NCI-H2227 treated with DMSO at 0.1 percent for 48 hours (cell line): ENCODE results near the gene NT5DC2.

Source experiments
- DNase-seq: peaks from one replicate; lab custom pipeline; 2025; lab: John Stamatoyannopoulos, UW

Gene NT5DC2

GRCh38 chr3:52524752-52525679 lies 8.6 kb downstream of the NT5DC2 start:
- DNase-seq = no peak

DNA sequence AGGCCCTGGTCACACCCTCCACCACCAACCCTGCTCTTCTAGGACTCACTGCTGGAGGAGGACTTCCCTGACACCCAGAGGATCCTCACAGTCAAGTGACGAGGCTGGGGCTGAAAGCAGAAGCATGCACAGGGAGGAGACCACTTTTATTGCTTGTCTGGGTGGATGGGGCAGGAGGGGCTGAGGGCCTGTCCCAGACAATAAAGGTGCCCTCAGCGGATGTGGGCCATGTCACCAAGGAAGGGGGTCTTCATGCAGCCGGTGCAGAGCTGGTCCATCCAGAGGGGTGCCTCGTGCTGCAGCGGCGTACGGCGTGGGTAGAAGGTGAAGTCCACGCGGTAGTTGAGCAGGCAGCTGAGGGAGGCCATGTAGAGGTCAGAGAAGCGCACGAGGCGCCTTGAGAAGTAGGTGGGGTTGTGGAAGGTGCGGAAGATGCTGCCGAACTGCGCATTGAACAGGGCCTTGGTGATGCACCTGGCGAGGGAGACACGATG lies 9.4 kb downstream of the NT5DC2 start:
- no peak for DNase-seq

- no peak for DNase-seq
These were observed 10.0 kb downstream of the NT5DC2 start for GRCh38 chr3:52523386-52524257.

GRCh38 chr3:52522651-52523251 lies 10.9 kb downstream of the NT5DC2 start:
- DNase-seq = no peak

- DNase-seq = no peak
These were observed 11.6 kb downstream of the NT5DC2 start for GRCh38 chr3:52521881-52522650.

- no peak for DNase-seq
These were observed 12.2 kb downstream of the NT5DC2 start for GRCh38 chr3:52521488-52521824.

- no peak for DNase-seq
These were observed 12.8 kb downstream of the NT5DC2 start for GRCh38 chr3:52520716-52521487.

DNA sequence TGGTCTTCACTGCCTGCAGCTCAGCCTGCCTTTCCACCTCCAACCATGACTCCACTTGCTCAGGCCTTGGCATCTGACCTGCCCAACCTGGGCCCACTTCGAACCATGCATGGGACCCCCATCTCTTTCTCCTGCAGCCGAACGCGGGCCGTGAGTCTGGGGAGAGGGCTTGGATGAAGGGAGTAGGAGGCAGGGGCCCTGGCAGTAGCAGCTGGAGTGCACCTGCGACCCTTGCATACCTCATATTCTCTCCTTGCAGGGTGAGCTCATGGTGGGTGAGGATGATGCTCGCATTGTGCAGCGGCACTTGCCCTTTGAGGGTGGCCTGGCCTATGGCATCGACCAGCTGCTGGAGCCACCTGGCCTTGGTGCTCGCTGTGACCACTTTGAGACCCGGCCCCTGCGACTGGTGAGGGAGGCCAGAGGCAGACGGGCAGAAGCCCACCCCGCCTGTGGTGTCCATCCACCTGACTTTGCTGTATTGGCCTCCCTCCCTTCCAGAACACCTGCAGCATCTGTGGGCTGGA lies 13.5 kb downstream of the NT5DC2 start:
- no peak for DNase-seq

GRCh38 chr3:52519445-52520140 lies 14.1 kb downstream of the NT5DC2 start:
- no peak for DNase-seq

- no peak for DNase-seq
These were observed 14.8 kb downstream of the NT5DC2 start for GRCh38 chr3:52518723-52519444.

DNA sequence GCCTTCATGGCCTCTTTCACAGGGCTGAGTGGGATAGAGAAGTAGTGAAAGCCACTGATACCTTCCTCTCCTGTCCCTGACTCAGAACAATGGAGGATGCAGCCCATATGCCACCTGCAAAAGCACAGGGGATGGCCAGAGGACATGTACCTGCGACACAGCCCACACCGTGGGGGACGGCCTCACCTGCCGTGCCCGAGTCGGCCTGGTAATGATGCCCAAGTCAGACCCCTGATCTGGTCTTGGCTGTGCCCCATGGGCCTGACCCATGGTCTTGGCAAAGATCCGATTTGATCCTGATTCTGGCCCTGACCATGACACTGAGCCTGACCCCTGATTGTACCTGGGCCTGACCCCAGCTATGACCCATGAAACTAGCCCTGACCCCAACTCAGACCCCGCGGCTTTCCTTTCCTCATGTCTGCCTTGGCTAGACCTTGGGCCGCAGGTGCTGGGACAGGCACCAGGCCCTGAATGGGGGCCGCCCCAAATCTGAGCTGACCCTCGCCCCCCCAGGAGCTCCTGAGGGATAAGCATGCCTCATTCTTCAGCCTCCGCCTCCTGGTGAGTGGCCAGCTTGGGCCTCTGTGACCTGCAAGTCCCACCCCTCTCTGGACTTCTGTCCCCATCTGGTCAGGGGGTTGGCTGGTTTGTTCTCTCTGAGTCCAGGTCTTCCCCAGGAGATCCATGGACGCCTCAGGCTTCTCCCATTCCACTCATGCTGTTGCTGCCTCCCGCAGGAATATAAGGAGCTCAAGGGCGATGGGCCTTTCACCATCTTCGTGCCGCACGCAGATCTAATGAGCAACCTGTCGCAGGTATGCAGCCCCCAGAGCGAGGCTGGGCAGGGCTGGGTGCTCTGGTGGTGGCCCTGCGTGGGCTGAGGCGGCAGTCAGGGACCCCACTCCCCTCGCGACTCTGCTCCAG lies 15.6 kb downstream of the NT5DC2 start:
- DNase-seq = no peak

DNA sequence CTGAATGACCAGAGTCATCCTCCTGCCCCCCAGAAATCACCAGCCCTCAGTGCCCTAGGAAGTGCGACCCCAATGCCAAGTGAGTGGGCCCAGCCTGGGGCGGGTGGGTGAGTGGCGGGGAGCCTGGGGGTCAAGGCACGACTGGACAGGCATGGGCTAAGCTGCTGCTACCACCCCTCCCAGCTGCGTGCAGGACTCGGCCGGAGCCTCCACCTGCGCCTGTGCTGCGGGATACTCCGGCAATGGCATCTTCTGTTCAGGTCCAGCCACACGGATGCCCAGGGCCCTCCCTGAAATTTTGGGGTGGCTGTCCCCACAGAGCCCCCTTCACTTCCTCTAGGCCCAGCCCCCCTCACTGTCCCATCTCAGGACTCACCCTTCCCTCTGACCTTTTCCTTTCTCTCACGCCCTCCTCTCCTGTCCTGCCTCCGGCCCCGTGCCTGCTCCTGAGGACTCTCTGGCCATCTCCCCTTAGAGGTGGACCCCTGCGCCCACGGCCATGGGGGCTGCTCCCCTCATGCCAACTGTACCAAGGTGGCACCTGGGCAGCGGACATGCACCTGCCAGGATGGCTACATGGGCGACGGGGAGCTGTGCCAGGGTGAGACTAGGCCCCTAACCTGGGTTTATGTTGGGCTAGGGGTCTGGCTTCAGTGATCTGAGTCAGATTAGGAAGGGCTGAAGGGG lies 17.0 kb downstream of the NT5DC2 start:
- DNase-seq = no peak

DNA sequence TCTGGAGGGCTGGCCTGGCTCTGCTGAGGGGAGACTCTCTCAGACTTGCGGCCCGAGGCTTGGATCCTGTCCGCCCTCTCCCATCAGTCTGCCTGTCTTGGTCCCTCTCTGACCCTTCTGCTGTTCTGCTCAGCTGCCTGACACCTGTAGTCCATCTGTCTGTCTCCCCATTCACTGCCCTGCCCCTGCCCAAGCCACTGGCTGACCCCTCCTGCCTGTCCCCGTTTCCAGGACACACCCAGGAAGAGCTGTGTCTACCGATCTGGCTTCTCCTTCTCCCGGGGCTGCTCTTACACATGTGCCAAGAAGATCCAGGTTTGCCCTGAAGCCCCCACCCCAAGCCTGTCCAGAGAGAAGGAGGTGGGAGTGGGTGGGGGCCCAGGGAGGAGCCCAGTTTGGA lies 18.5 kb downstream of the NT5DC2 start:
- DNase-seq = no peak

- DNase-seq = no peak
These were observed 19.1 kb downstream of the NT5DC2 start for GRCh38 chr3:52514576-52514975.

GRCh38 chr3:52513281-52513680 lies 20.4 kb downstream of the NT5DC2 start:
- no peak for DNase-seq

GRCh38 chr3:52512727-52513126 lies 20.9 kb downstream of the NT5DC2 start:
- no peak for DNase-seq

DNA sequence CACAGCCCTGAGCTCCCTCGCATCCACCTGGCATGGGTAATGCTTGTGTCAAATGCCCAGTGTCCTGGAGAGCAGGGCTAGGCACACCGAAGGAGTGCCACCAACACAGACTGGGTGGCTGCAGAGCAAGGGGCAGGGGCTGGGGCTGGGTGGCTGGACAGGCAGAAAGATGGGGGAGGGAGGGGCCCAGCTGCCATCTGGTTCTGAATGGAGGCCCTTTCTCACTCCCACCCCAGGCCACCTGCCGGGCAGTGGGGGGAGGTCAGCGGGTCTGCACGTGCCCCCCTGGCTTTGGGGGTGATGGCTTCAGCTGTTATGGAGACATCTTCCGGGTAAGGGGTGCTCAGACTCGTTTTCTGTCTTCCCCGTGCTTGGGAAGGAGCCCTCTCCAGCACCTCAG lies 21.6 kb downstream of the NT5DC2 start:
- DNase-seq = no peak

DNA sequence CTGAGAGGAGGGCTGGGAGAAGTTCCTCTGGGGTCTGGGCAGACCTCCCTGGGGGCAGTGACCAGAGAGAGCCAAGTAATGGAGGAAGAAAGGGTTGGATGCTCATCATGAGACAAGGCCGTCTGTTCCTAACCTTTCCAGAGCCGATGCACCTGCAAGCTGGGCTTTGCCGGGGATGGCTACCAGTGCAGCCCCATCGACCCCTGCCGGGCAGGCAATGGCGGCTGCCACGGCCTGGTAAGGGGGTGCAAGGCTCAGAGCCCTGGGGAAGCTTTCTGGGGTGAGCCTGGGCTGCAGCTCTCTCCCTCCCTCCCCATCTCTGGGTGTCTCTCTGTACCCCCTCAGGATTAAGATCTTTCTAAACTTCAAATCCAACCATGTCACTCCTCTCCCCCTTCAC lies 22.1 kb downstream of the NT5DC2 start:
- DNase-seq = no peak
